ENCODE results near the gene NLGN1. TPM values are rescaled to one million over a fixed set of nuclear protein-coding genes. Genes with fewer than 3 reads are reported as not detected.

The NLGN1 gene
- total RNA-seq, 4 donors from 2014 or later: 21.6 to 50.7 (median 30.4) TPM

DNA sequence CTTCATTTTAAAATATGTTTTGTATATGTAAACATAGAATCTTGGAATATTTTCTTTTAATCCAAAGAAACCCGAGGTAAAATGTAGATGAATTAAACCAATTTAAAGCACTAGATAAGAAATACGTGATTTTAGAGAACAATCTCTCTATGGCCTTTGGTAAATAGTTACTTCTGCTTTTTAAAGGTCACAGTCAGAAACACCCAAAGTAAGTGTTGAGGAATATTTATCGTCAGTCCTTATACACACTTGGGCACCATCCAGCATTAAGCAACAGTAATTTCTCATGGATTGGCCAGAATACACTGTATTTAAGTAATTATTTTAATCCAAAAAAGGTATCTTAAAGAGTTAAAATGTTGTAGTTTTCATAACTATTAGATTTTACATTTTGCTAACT is 713.2 kb downstream of the NLGN1 start:
- Histone ChIP-seq H3K27me3 (no peaks in the 10 kb centered on the region), H3K27ac (no peak overlapping the region), H3K9me3 (peaks cover 0 to 2% (median 0%) of the 10 kb centered on the region in 4 donors), H3K36me3 (no peaks in the 10 kb centered on the region), H3K4me3 (no peak overlapping the region), H3K4me1 (no peaks in the 10 kb centered on the region)
- WGBS, 2 donors: 74 to 75% methylated on average over 3 of the region's 3 CpGs
- TF ChIP-seq POLR2A (IDR thresholded peaks at IDR 0.05) (no peak), CTCF (IDR thresholded peaks at IDR 0.05) (no peak), EP300 (IDR thresholded peaks at IDR 0.05) (no peak)
- DNase-seq (ENCODE audit: low spot score in 2 of 2): no peak

DNA sequence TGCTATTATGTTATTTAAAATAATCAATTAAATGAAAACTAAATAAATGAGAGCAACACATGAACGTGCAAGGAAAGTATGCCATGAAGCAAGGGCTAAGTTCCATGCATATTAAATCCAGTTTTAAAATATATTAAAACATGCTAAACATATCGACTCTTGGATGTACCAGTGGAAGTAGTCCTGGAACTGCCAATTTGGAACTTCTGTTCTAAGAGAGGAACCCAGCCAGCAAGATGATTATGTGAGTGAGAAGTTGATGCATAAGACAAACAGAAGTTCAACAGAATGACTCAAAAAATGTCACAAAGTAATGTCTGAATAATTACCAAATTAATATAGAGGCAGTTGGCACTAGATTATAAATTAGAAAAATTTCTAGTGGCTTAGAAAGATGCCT is 714.2 kb downstream of the NLGN1 start:
- H3K27me3 ChIP-seq: no peaks in the 10 kb centered on the region
- no peak overlapping the region for H3K27ac ChIP-seq
- H3K4me1 ChIP-seq: no peaks in the 10 kb centered on the region
- TF ChIP-seq EP300 (IDR thresholded peaks at IDR 0.05) (no peak), CTCF (IDR thresholded peaks at IDR 0.05) (no peak)
- no peaks in the 10 kb centered on the region for H3K36me3 ChIP-seq
- 92 to 93% methylated on average over 2 of the region's 2 CpGs for WGBS, 2 donors
- H3K9me3 ChIP-seq: peaks cover 0 to 2% (median 0%) of the 10 kb centered on the region in 4 donors
- no peak for DNase-seq (ENCODE audit: low spot score in 2 of 2)
- H3K4me3 ChIP-seq: no peak overlapping the region

DNA sequence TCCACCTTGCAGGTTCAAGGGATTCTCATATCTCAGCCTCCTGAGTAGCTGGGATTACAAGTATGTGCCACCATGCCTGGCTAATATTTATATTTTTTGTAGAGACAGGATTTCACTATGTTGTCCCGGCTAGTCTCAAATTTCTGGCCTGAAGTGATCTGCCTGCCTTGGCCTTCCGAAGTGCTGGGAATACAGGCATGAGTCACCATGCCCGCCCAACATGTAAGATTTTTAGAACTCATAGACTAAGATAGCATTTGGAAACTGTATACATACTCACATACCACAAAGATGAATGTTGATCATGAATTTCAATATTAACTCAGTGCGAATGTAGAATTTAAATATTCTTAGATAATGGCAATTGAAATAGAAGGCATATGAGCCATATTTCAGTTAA is 718.9 kb downstream of the NLGN1 start:
- 96% methylated on average over 4 of the region's 4 CpGs for WGBS, 2 donors
- no peak overlapping the region for H3K27ac ChIP-seq
- no peak for DNase-seq (ENCODE audit: low spot score in 2 of 2)
- no peak for TF ChIP-seq EP300 (IDR thresholded peaks at IDR 0.05)
- no peak for TF ChIP-seq CTCF (IDR thresholded peaks at IDR 0.05)
- no peak for TF ChIP-seq POLR2A (IDR thresholded peaks at IDR 0.05)
- no peak overlapping the region for H3K4me3 ChIP-seq
- peaks cover 0 to 5% (median 0%) of the 10 kb centered on the region in 4 donors for H3K4me1 ChIP-seq
- H3K9me3 ChIP-seq: peaks cover 0 to 2% (median 0%) of the 10 kb centered on the region in 4 donors
- no peaks in the 10 kb centered on the region for H3K27me3 ChIP-seq
- no peaks in the 10 kb centered on the region for H3K36me3 ChIP-seq

GRCh38 chr3:174120997-174121396 is 723.5 kb downstream of the NLGN1 start:
- H3K27ac ChIP-seq: no peak overlapping the region
- peaks cover 0 to 5% (median 0%) of the 10 kb centered on the region in 4 donors for H3K4me1 ChIP-seq
- no peaks in the 10 kb centered on the region for H3K9me3 ChIP-seq
- TF ChIP-seq POLR2A (IDR thresholded peaks at IDR 0.05): no peak
- TF ChIP-seq EP300 (IDR thresholded peaks at IDR 0.05): no peak
- TF ChIP-seq CTCF (IDR thresholded peaks at IDR 0.05): no peak
- no peak for DNase-seq (ENCODE audit: low spot score in 2 of 2)
- no peaks in the 10 kb centered on the region for H3K36me3 ChIP-seq
- no peaks in the 10 kb centered on the region for H3K27me3 ChIP-seq
- no peak overlapping the region for H3K4me3 ChIP-seq

DNA sequence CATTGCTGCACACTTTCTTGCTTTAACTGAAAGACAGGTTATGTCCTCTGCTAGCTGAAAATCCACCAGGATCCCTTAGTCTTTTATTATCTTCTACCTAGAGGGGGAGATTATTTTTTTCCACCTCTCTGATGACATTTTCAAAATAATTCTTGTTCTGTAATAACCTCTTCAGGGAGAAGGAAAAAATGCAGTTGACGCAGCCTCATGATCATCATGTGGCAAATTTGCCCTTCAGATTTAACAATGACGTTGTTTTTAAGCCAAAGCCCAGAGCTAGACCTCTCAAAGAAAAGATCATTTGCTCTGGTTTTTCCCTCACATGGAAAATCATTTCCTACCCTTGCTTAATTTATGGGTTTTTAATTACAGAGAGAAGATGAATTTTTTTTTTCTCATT is 724.9 kb downstream of the NLGN1 start:
- DNase-seq (ENCODE audit: low spot score in 2 of 2): no peak
- Histone ChIP-seq H3K9me3 (no peaks in the 10 kb centered on the region), H3K36me3 (no peaks in the 10 kb centered on the region), H3K4me1 (peaks cover 0 to 5% (median 0%) of the 10 kb centered on the region in 4 donors), H3K27me3 (no peaks in the 10 kb centered on the region), H3K27ac (no peak overlapping the region), H3K4me3 (no peak overlapping the region)
- 55 to 58% methylated on average over 2 of the region's 2 CpGs for WGBS, 2 donors
- TF ChIP-seq EP300 (IDR thresholded peaks at IDR 0.05) (no peak), POLR2A (IDR thresholded peaks at IDR 0.05) (no peak), CTCF (IDR thresholded peaks at IDR 0.05) (no peak)
